Muscle of leg (tissue), 11 donors: Measurements from ENCODE around the gene RELL2. TPM values are rescaled to one million over a fixed set of nuclear protein-coding genes. Genes with fewer than 3 reads are reported as not detected.

Source experiments
- DNase-seq: peaks from one replicate; pipeline ENCODE4 v3.0.0; 2013
- H3K27ac ChIP-seq: one replicate; pipeline ENCODE4 v1.5.1; 2013; ENCODE audit warnings: mild to moderate bottlenecking, low read length, control low read depth
- H3K27me3 ChIP-seq: one replicate; pipeline ENCODE4 v1.6.1; 2013; ENCODE audit warnings: low read length; ENCODE audit not compliant: control insufficient read depth, insufficient read depth
- H3K36me3 ChIP-seq: one replicate; pipeline ENCODE4 v1.6.1; 2013; ENCODE audit warnings: low read length; ENCODE audit not compliant: control insufficient read depth, insufficient read depth
- H3K4me1 ChIP-seq: one replicate; pipeline ENCODE4 v1.6.1; 2013; ENCODE audit warnings: low read length; ENCODE audit not compliant: control insufficient read depth, insufficient read depth
- H3K4me3 ChIP-seq: one replicate; pipeline ENCODE4 v1.5.1; 2013; ENCODE audit warnings: low read length, control low read depth
- H3K9me3 ChIP-seq: replicated peaks from 2 replicates; pipeline ENCODE4 v1.6.1; 2013; ENCODE audit warnings: low read depth, low read length; ENCODE audit not compliant: control insufficient read depth
- WGBS: methylation state at CpG from one replicate; pipeline ENCODE4 v1.1.5; 2013; ENCODE audit warnings: missing lambda C conversion rate; ENCODE audit not compliant: insufficient coverage; 5-methylcytosine and 5-hydroxymethylcytosine counted together
- polyA plus RNA-seq, 8 donors: library from polyadenylated mRNA; unstranded; fragments of 120-200 nt; gene quantifications; one replicate each; pipeline versions ENCODE4 v1.2.1 to v1.2.3, GENCODE V29; 2013; ENCODE audit warnings: inconsistent platforms in 1 of 8, low replicate concordance in 1 of 8; ENCODE audit not compliant: insufficient read length in 8 of 8, insufficient read depth in 1 of 8
- total RNA-seq: library from RNA; stranded (reverse); fragments of 120-200 nt; gene quantifications from one replicate; pipeline ENCODE4 v1.2.4, GENCODE V29; 2013

Gene RELL2
- total and polyA plus RNA-seq, 9 donors, result 0.18 to 0.53 (median 0.36) TPM

- H3K36me3 ChIP-seq, result peaks cover 22% of the 10 kb centered on the region
- H3K9me3 ChIP-seq, result no peaks in the 10 kb centered on the region
- H3K4me1 ChIP-seq, result peaks cover 14% of the 10 kb centered on the region
- no peaks in the 10 kb centered on the region for H3K27me3 ChIP-seq
- H3K4me3 ChIP-seq, result peak within 1 kb of the TSS; percentile 83
- peak; percentile 98 for DNase-seq
- WGBS, result 2% methylated on average over 41 of the region's 70 CpGs
- H3K27ac ChIP-seq, result peak within 1 kb of the TSS; percentile 70
These were observed 17.8 kb upstream of the RELL2 start, which contains the start of gene DIAPH1 for GRCh38 chr5:141618804-141619554. DIAPH1 (minus strand) TSS chr5:141619000; CDS start chr5:141618914, 86 bp downstream.

GRCh38 chr5:141623186-141623585 lies 13.6 kb upstream of the RELL2 start:
- Histone ChIP-seq H3K27me3 (no peaks in the 10 kb centered on the region), H3K4me3 (no peak overlapping the region), H3K4me1 (peaks cover 9% of the 10 kb centered on the region), H3K9me3 (no peaks in the 10 kb centered on the region), H3K27ac (peak overlapping the region; percentile 29), H3K36me3 (peaks cover 51% of the 10 kb centered on the region)
- DNase-seq, result peak; percentile 63

GRCh38 chr5:141623611-141624010 lies 13.2 kb upstream of the RELL2 start:
- peaks cover 55% of the 10 kb centered on the region for H3K36me3 ChIP-seq
- no peaks in the 10 kb centered on the region for H3K9me3 ChIP-seq
- H3K4me3 ChIP-seq, result no peak overlapping the region
- peaks cover 8% of the 10 kb centered on the region for H3K4me1 ChIP-seq
- H3K27me3 ChIP-seq, result no peaks in the 10 kb centered on the region
- 20% methylated on average over 4 of the region's 5 CpGs for WGBS
- H3K27ac ChIP-seq, result peak overlapping the region; percentile 29
- DNase-seq, result peak; percentile 74

- H3K27me3 ChIP-seq, result no peaks in the 10 kb centered on the region
- H3K9me3 ChIP-seq, result no peaks in the 10 kb centered on the region
- H3K27ac ChIP-seq, result no peak overlapping the region
- peaks cover 61% of the 10 kb centered on the region for H3K36me3 ChIP-seq
- no peak overlapping the region for H3K4me3 ChIP-seq
- WGBS, result 100% methylated on average over 1 of the region's 6 CpGs
- no peak for DNase-seq
- peaks cover 6% of the 10 kb centered on the region for H3K4me1 ChIP-seq
These were observed 8.5 kb upstream of the RELL2 start for GRCh38 chr5:141628175-141628788.

- Histone ChIP-seq H3K27me3 (no peaks in the 10 kb centered on the region), H3K27ac (no peak overlapping the region), H3K4me3 (no peak overlapping the region), H3K9me3 (no peaks in the 10 kb centered on the region), H3K36me3 (peaks cover 51% of the 10 kb centered on the region), H3K4me1 (peaks cover 7% of the 10 kb centered on the region)
- no peak for DNase-seq
- WGBS, result no CpG with 5 or more reads among the region's 5 CpGs
These were observed 6.1 kb upstream of the RELL2 start for GRCh38 chr5:141630570-141631140.

GRCh38 chr5:141632650-141633049 lies 4.1 kb upstream of the RELL2 start:
- peaks cover 8% of the 10 kb centered on the region for H3K27me3 ChIP-seq
- H3K27ac ChIP-seq, result no peak overlapping the region
- H3K4me1 ChIP-seq, result peaks cover 19% of the 10 kb centered on the region
- no peak overlapping the region for H3K4me3 ChIP-seq
- no peak for DNase-seq
- H3K9me3 ChIP-seq, result no peaks in the 10 kb centered on the region
- no CpG with 5 or more reads among the region's 2 CpGs for WGBS
- H3K36me3 ChIP-seq, result peaks cover 36% of the 10 kb centered on the region

- 82% methylated on average over 4 of the region's 5 CpGs for WGBS
- Histone ChIP-seq H3K9me3 (no peaks in the 10 kb centered on the region), H3K36me3 (peaks cover 23% of the 10 kb centered on the region), H3K27ac (no peak overlapping the region), H3K4me3 (no peak overlapping the region), H3K27me3 (peaks cover 22% of the 10 kb centered on the region), H3K4me1 (peaks cover 26% of the 10 kb centered on the region)
- DNase-seq, result no peak
These were observed 2.8 kb upstream of the RELL2 start for GRCh38 chr5:141633871-141634561.

GRCh38 chr5:141634720-141635119 lies 2.1 kb upstream of the RELL2 start:
- H3K9me3 ChIP-seq, result no peaks in the 10 kb centered on the region
- no peak overlapping the region for H3K4me3 ChIP-seq
- DNase-seq, result no peak
- no peak overlapping the region for H3K27ac ChIP-seq
- WGBS, result 93% methylated on average over 3 of the region's 6 CpGs
- H3K4me1 ChIP-seq, result peaks cover 26% of the 10 kb centered on the region
- H3K36me3 ChIP-seq, result peaks cover 16% of the 10 kb centered on the region
- peaks cover 23% of the 10 kb centered on the region for H3K27me3 ChIP-seq

- Histone ChIP-seq H3K27me3 (peaks cover 26% of the 10 kb centered on the region), H3K36me3 (peaks cover 10% of the 10 kb centered on the region), H3K27ac (no peak overlapping the region), H3K9me3 (no peaks in the 10 kb centered on the region), H3K4me3 (peak overlapping the region; percentile 99), H3K4me1 (peaks cover 26% of the 10 kb centered on the region)
- DNase-seq, result no peak
- WGBS, result no CpG with 5 or more reads among the region's 7 CpGs
These were observed 1.2 kb upstream of the RELL2 start for GRCh38 chr5:141635646-141636045.

- Histone ChIP-seq H3K27me3 (peaks cover 26% of the 10 kb centered on the region), H3K4me3 (peak overlapping the region; percentile 99), H3K4me1 (peaks cover 26% of the 10 kb centered on the region), H3K27ac (no peak overlapping the region), H3K36me3 (peaks cover 10% of the 10 kb centered on the region), H3K9me3 (no peaks in the 10 kb centered on the region)
- 7% methylated on average over 3 of the region's 4 CpGs for WGBS
- no peak for DNase-seq
These were observed 738 bp upstream of the RELL2 start for GRCh38 chr5:141636106-141636412.
